Liver (tissue), 9 donors: ENCODE results near the gene ETV6. TPM values are rescaled to one million over a fixed set of nuclear protein-coding genes. Genes with fewer than 3 reads are reported as not detected.

Experiments used
- DNase-seq: peaks from one replicate; pipeline ENCODE4 v3.0.0-alpha.2; 2017; ENCODE audit warnings: low spot score
- H3K27ac ChIP-seq, 2 donors: one replicate each; pipeline ENCODE4 v1.7.0; 2013; ENCODE audit warnings: inconsistent platforms in 2 of 2, low read length in 2 of 2, control low read depth in 1 of 2, low read depth in 1 of 2, mild to moderate bottlenecking in 1 of 2
- H3K27me3 ChIP-seq, 4 donors: one replicate each; pipeline versions ENCODE4 v1.6.1 to v1.7.0; 2013; ENCODE audit warnings: low read length in 3 of 4, inconsistent platforms in 1 of 4, mild to moderate bottlenecking in 1 of 4, moderate library complexity in 1 of 4; ENCODE audit not compliant: control insufficient read depth in 4 of 4, insufficient read depth in 4 of 4
- H3K36me3 ChIP-seq, 4 donors: one replicate each; pipeline versions ENCODE4 v1.6.1 to v1.7.0; 2013; ENCODE audit warnings: low read length in 3 of 4, mild to moderate bottlenecking in 3 of 4, low read depth in 1 of 4, moderate library complexity in 1 of 4; ENCODE audit not compliant: control insufficient read depth in 4 of 4, insufficient read depth in 3 of 4
- H3K4me1 ChIP-seq, 4 donors: one replicate each; pipeline versions ENCODE4 v1.6.1 to v1.7.0; 2013; ENCODE audit warnings: low read length in 3 of 4, mild to moderate bottlenecking in 3 of 4, moderate library complexity in 1 of 4; ENCODE audit not compliant: control insufficient read depth in 4 of 4, insufficient read depth in 4 of 4
- H3K4me3 ChIP-seq, 3 donors: one replicate each; pipeline versions ENCODE4 v1.6.1 to v1.7.0; 2013; ENCODE audit warnings: low read length in 3 of 3, control low read depth in 1 of 3, low read depth in 1 of 3, mild to moderate bottlenecking in 1 of 3
- H3K9ac ChIP-seq, 2 donors: one replicate each; pipeline ENCODE4 v1.7.0; 2013; ENCODE audit warnings: low read length in 2 of 2, mild to moderate bottlenecking in 2 of 2, moderate library complexity in 2 of 2, control low read depth in 1 of 2, low read depth in 1 of 2
- H3K9me3 ChIP-seq, 4 donors: one replicate each; pipeline versions ENCODE4 v1.6.1 to v1.7.0; 2013; ENCODE audit warnings: low read length in 3 of 4; ENCODE audit not compliant: control insufficient read depth in 4 of 4
- ATF3 ChIP-seq: IDR thresholded peaks from 2 replicates; pipeline ENCODE4 v1.6.1; 2016; ENCODE audit warnings: antibody characterized with exemption
- EGR1 ChIP-seq, 2 donors: IDR thresholded peaks; 2 replicates each; pipeline ENCODE4 v1.6.1; 2016 to 2018; ENCODE audit warnings: antibody characterized with exemption in 2 of 2, low read depth in 2 of 2
- FOXA1 ChIP-seq: IDR thresholded peaks from 2 replicates; pipeline ENCODE4 v1.6.1; 2016; ENCODE audit warnings: antibody characterized with exemption
- FOXA2 ChIP-seq: IDR thresholded peaks from 2 replicates; pipeline ENCODE4 v1.6.1; 2016; ENCODE audit warnings: antibody characterized with exemption
- GABPA ChIP-seq, 2 donors: IDR thresholded peaks in 1 of 2; conservative IDR thresholded peaks in 1 of 2; 2 replicates each; pipeline ENCODE4 v1.6.1; 2016; ENCODE audit warnings: antibody characterized with exemption in 2 of 2, mild to moderate bottlenecking in 1 of 2, moderate library complexity in 1 of 2
- HNF4A ChIP-seq, 2 donors: conservative IDR thresholded peaks; 2 replicates each; pipeline ENCODE4 v1.6.1; 2016; ENCODE audit warnings: antibody characterized with exemption in 2 of 2, mild to moderate bottlenecking in 2 of 2
- HNF4G ChIP-seq: IDR thresholded peaks from 2 replicates; pipeline ENCODE4 v1.6.1; 2016; ENCODE audit warnings: antibody characterized with exemption
- JUND ChIP-seq, 2 donors: IDR thresholded peaks; 2 replicates each; pipeline ENCODE4 v1.6.1; 2016; ENCODE audit warnings: antibody characterized with exemption in 2 of 2
- MAX ChIP-seq: IDR thresholded peaks from 2 replicates; pipeline ENCODE4 v1.6.1; 2016; ENCODE audit warnings: antibody characterized with exemption
- NR2F2 ChIP-seq: IDR thresholded peaks from 2 replicates; pipeline ENCODE4 v1.6.1; 2016; ENCODE audit warnings: antibody characterized with exemption
- RAD21 ChIP-seq, 2 donors: IDR thresholded peaks; 2 replicates each; pipeline ENCODE4 v1.6.1; 2016; ENCODE audit warnings: antibody characterized with exemption in 2 of 2, mild to moderate bottlenecking in 2 of 2
- REST ChIP-seq: IDR thresholded peaks from 2 replicates; pipeline ENCODE4 v1.6.1; 2016; ENCODE audit warnings: antibody characterized with exemption, mild to moderate bottlenecking
- RXRA ChIP-seq, 2 donors: IDR thresholded peaks; 2 replicates each; pipeline ENCODE4 v1.6.1; 2017 to 2018; ENCODE audit warnings: antibody characterized with exemption in 2 of 2, mild to moderate bottlenecking in 1 of 2
- SP1 ChIP-seq: IDR thresholded peaks from 2 replicates; pipeline ENCODE4 v1.6.1; 2018; ENCODE audit warnings: antibody characterized with exemption, mild to moderate bottlenecking
- TAF1 ChIP-seq: conservative IDR thresholded peaks from 2 replicates; pipeline ENCODE4 v1.6.1; 2016; ENCODE audit warnings: antibody characterized with exemption, mild to moderate bottlenecking
- YY1 ChIP-seq: IDR thresholded peaks from 2 replicates; pipeline ENCODE4 v1.6.1; 2016; ENCODE audit warnings: antibody characterized with exemption, mild to moderate bottlenecking
- WGBS: extraction: QIAGEN DNeasy Blood & Tissue Kit; methylation state at CpG from one replicate; pipeline ENCODE4 v1.1.7; 2013; 5-methylcytosine and 5-hydroxymethylcytosine counted together
- polyA plus RNA-seq, 2 donors: library from polyadenylated mRNA; stranded (reverse) in 1 of 2; unstranded in 1 of 2; fragments of 200-250 nt in 1 of 2; fragments of >200 nt in 1 of 2; fragmentation: Nextera tagmentation in 1 of 2; extraction: Ambion mirVana in 1 of 2; gene quantifications; one replicate each; pipeline versions ENCODE4 v1.2.1 to v1.2.3, GENCODE V29; 2013 to 2015
- total RNA-seq, 2 donors: library from RNA; depleted of rRNA; stranded (reverse); fragments of >200 nt; gene quantifications; one replicate each; pipeline ENCODE4 v1.2.3, GENCODE V29; 2014
- TF ChIP-seq, protein P1 (sequence below): IDR thresholded peaks from 2 replicates; pipeline ENCODE4 v1.6.1; 2016; ENCODE audit warnings: antibody characterized with exemption
- TF ChIP-seq, protein P2 (sequence below): fragments of 150-350 bp; IDR thresholded peaks from 2 replicates; pipeline ENCODE4 v1.5.1; 2017; ENCODE audit warnings: improper control_type of control experiment, low read depth, low read length; ENCODE audit not compliant: missing input control
- donor health status: healthy.
- donor health status: healthy.
- donor health status: healthy.
- donor health status: healthy.
- donor health status: healthy.

The ETV6 gene
- total and polyA plus RNA-seq, 4 donors = 2.0 to 6.2 (median 3.5) TPM

GRCh38 chr12:11650286-11651281 is 1.1 kb downstream of the ETV6 start:
- no peak for TF ChIP-seq FOXA2
- TF ChIP-seq HNF4G = no peak
- peak; percentile 23 to 27 for TF ChIP-seq JUND (IDR thresholded peaks at IDR 0.05)
- TF ChIP-seq FOXA1 = no peak
- TF ChIP-seq, protein P1, sequence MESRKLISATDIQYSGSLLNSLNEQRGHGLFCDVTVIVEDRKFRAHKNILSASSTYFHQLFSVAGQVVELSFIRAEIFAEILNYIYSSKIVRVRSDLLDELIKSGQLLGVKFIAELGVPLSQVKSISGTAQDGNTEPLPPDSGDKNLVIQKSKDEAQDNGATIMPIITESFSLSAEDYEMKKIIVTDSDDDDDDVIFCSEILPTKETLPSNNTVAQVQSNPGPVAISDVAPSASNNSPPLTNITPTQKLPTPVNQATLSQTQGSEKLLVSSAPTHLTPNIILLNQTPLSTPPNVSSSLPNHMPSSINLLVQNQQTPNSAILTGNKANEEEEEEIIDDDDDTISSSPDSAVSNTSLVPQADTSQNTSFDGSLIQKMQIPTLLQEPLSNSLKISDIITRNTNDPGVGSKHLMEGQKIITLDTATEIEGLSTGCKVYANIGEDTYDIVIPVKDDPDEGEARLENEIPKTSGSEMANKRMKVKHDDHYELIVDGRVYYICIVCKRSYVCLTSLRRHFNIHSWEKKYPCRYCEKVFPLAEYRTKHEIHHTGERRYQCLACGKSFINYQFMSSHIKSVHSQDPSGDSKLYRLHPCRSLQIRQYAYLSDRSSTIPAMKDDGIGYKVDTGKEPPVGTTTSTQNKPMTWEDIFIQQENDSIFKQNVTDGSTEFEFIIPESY = no peak
- TF ChIP-seq SP1 = peak; percentile 34
- TF ChIP-seq HNF4A (conservative IDR thresholded peaks at IDR 0.05) = peak in 1 of 2 donors; percentile 45
- TF ChIP-seq EGR1 (IDR thresholded peaks at IDR 0.05; ENCODE audit: low read depth in 2 of 2) = peak in 1 of 2 donors; percentile 69
- peak; percentile 88 for TF ChIP-seq MAX
- TF ChIP-seq, protein P2, sequence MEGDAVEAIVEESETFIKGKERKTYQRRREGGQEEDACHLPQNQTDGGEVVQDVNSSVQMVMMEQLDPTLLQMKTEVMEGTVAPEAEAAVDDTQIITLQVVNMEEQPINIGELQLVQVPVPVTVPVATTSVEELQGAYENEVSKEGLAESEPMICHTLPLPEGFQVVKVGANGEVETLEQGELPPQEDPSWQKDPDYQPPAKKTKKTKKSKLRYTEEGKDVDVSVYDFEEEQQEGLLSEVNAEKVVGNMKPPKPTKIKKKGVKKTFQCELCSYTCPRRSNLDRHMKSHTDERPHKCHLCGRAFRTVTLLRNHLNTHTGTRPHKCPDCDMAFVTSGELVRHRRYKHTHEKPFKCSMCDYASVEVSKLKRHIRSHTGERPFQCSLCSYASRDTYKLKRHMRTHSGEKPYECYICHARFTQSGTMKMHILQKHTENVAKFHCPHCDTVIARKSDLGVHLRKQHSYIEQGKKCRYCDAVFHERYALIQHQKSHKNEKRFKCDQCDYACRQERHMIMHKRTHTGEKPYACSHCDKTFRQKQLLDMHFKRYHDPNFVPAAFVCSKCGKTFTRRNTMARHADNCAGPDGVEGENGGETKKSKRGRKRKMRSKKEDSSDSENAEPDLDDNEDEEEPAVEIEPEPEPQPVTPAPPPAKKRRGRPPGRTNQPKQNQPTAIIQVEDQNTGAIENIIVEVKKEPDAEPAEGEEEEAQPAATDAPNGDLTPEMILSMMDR = no peak
- peak; percentile 41 to 54 for TF ChIP-seq RXRA (IDR thresholded peaks at IDR 0.05)
- no peak for TF ChIP-seq TAF1
- peak; percentile 36 to 55 for TF ChIP-seq RAD21 (IDR thresholded peaks at IDR 0.05)
- peak; percentile 73 for TF ChIP-seq YY1
- no peak for TF ChIP-seq REST
- TF ChIP-seq NR2F2 = no peak
- TF ChIP-seq ATF3 = no peak
- no peak for TF ChIP-seq GABPA (IDR thresholded peaks at IDR 0.05 in 1 of 2, conservative IDR thresholded peaks at IDR 0.05 in 1 of 2)
- peak overlapping the region; percentile 77 to 94 for H3K9ac ChIP-seq
- H3K36me3 ChIP-seq = no peaks in the 10 kb centered on the region
- H3K27me3 ChIP-seq = no peaks in the 10 kb centered on the region
- H3K4me1 ChIP-seq = peaks cover 0 to 21% (median 4%) of the 10 kb centered on the region in 4 donors
- no peaks in the 10 kb centered on the region for H3K9me3 ChIP-seq
- DNase-seq = peak; percentile 38
- H3K4me3 ChIP-seq = peak overlapping the region; percentile 98
- H3K27ac ChIP-seq = peak overlapping the region; percentile 97 to 99
- under 1% methylated on average over 25 of the region's 25 CpGs for WGBS
